ENCODE data around the gene CFL1.
A peak's percentile ranks its signal among the peaks of the same experiment; 100 is the strongest.
"Not testable (repeated sequence)": the region's sequence is repeated elsewhere in the genome, so short reads cannot be mapped to it uniquely, and the experiment has no call there.

CFL1 gene

DNA sequence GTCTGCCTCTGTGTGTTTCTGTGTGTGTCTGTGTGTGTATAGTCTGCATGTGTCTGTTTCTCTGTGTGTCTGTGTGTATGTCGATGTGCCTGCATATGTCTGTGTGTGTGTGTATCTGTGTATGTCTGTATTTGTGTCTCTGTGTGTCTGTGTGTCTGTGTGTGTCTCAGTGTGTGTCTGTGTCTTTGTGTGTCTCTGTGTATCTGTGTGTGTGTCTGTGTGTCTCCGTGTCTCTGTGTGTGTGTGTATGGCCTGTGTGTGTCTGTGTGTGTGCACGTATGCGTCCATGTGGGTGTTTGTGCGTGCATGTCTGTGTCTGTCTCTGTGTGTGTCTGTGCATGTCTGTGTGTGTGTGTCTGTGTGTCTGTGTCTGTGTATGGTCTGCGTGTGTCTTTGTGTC, 23.8 kb downstream of the CFL1 start:
- H3K4me1 ChIP-seq (ENCODE audit: insufficient read depth, low read length): peaks cover 10% of the 10 kb centered on the region
- H3K9me3 ChIP-seq (ENCODE audit: low read length): no peaks in the 10 kb centered on the region

GRCh38 chr11:65833297-65834030, 24.5 kb downstream of the CFL1 start, which contains the start of gene SNX32:
Gene SNX32, plus strand, starts transcription at chr11:65833963. Its CDS starts 103 bp downstream, at chr11:65834066.
- no peaks in the 10 kb centered on the region for H3K9me3 ChIP-seq (ENCODE audit: low read length)
- peaks cover 10% of the 10 kb centered on the region for H3K4me1 ChIP-seq (ENCODE audit: insufficient read depth, low read length)
- H3K4me3 ChIP-seq (ENCODE audit: low read length): peak within 1 kb of the TSS; percentile 50
- H3K27me3 ChIP-seq (ENCODE audit: insufficient read depth, low read length): no peaks in the 10 kb centered on the region
- H3K36me3 ChIP-seq (ENCODE audit: insufficient read depth, low read length): no peaks in the 10 kb centered on the region
- peak within 1 kb of the TSS; percentile 9 for H2AFZ ChIP-seq (ENCODE audit: low read depth, low read length)

More for the DNA sequence above, 23.8 kb downstream of the CFL1 start:
- no peaks in the 10 kb centered on the region for H3K36me3 ChIP-seq (ENCODE audit: insufficient read depth, low read length)
- H3K27me3 ChIP-seq (ENCODE audit: insufficient read depth, low read length): no peaks in the 10 kb centered on the region
- peak overlapping the region; percentile 9 for H2AFZ ChIP-seq (ENCODE audit: low read depth, low read length)
- peak overlapping the region; percentile 50 for H3K4me3 ChIP-seq (ENCODE audit: low read length)

GRCh38 chr11:65832231-65832630, 25.7 kb downstream of the CFL1 start:
- H3K9me3 ChIP-seq (ENCODE audit: low read length); H3K4me3 ChIP-seq (ENCODE audit: low read length); H3K36me3 ChIP-seq (ENCODE audit: insufficient read depth, low read length); H2AFZ ChIP-seq (ENCODE audit: low read depth, low read length); H3K27me3 ChIP-seq (ENCODE audit: insufficient read depth, low read length): not testable (repeated sequence)
- peaks cover 10% of the 10 kb centered on the region for H3K4me1 ChIP-seq (ENCODE audit: insufficient read depth, low read length)

- H3K9me3 ChIP-seq (ENCODE audit: low read length): no peaks in the 10 kb centered on the region
- no peak overlapping the region for H2AFZ ChIP-seq (ENCODE audit: low read depth, low read length)
- H3K27me3 ChIP-seq (ENCODE audit: insufficient read depth, low read length): no peaks in the 10 kb centered on the region
- H3K36me3 ChIP-seq (ENCODE audit: insufficient read depth, low read length): no peaks in the 10 kb centered on the region
- peaks cover 8% of the 10 kb centered on the region for H3K4me1 ChIP-seq (ENCODE audit: insufficient read depth, low read length)
- H3K4me3 ChIP-seq (ENCODE audit: low read length): no peak overlapping the region
These were observed 28.5 kb downstream of the CFL1 start for GRCh38 chr11:65829459-65829858.

DNA sequence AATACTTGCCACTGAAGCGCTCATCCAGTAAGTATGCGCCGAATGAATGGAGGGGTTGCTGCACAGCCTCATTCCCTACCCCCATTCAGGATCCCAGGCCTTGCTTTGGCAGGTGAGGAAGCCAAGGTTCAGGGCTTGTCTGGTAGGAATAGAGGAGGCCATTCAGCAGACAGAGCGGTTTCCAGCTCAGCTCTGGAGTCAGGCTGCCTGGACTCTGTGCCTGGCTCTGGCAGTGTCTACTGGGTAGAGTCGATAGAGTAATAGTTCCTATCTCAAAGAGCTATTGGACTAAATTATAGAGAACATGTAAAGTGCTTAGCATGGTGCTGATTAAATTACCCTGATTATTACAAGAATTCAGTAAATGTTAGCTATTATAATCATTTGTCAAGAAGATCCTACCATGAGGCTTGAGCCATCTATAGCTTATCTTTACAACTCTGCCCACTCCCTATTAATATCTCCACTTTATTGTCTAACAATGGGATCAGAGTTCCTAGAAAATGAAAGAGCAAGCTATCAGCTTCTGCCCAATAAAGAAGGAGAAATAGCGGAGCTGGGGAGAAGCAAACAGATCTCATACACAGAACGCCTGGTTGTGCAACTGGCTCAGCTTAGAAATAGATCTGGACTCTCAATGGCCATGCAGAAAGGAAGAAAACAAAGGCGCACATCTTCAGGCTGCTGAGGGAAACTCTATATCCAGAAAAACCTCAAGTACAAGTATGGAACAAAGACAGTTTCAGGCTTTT, 30.8 kb downstream of the CFL1 start:
- Histone ChIP-seq H3K9me3 (ENCODE audit: low read length) (no peaks in the 10 kb centered on the region), H3K36me3 (ENCODE audit: insufficient read depth, low read length) (no peaks in the 10 kb centered on the region), H3K4me1 (ENCODE audit: insufficient read depth, low read length) (no peaks in the 10 kb centered on the region), H3K27me3 (ENCODE audit: insufficient read depth, low read length) (no peaks in the 10 kb centered on the region), H3K4me3 (ENCODE audit: low read length) (no peak overlapping the region), H2AFZ (ENCODE audit: low read depth, low read length) (no peak overlapping the region)

DNA sequence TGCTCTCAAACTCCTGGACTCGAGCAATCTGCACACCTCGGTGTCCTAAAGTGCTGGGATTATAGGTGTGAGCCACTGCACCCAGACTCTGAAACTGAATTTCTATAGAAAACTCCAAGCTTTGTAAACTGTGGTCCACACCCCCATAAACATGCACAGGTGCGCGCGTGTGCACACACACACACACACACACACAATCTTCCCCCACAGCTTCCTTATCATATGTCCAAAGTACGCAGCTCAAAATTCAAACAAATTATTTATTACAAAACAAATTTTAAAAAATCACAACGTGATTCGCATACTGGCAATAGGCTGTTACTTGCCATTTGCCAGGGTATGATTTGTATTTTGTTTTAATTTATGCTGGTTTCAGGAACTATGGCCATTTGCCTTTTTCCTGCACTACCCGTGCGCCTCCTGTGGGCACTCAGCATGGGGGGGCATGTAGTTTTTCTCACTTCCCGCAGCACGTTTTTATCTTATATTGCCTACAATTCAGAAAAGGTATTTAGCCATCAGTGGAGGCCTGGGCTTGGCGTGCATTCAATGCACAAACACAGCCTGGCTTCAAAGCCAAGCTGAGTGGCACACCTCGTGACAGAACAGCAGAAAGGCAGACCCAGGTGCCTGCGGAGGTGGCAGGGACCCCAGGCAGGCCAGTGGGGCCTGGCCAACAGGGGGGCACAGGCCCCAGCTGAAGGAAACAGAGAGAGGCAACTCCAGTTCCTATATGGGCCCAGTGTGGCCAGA, 35.0 kb downstream of the CFL1 start:
- H3K9me3 ChIP-seq (ENCODE audit: low read length): no peaks in the 10 kb centered on the region
- no peaks in the 10 kb centered on the region for H3K4me1 ChIP-seq (ENCODE audit: insufficient read depth, low read length)
- H3K36me3 ChIP-seq (ENCODE audit: insufficient read depth, low read length): no peaks in the 10 kb centered on the region
- no peak overlapping the region for H2AFZ ChIP-seq (ENCODE audit: low read depth, low read length)
- H3K4me3 ChIP-seq (ENCODE audit: low read length): no peak overlapping the region
- no peaks in the 10 kb centered on the region for H3K27me3 ChIP-seq (ENCODE audit: insufficient read depth, low read length)

- no peaks in the 10 kb centered on the region for H3K9me3 ChIP-seq (ENCODE audit: low read length)
- no peaks in the 10 kb centered on the region for H3K27me3 ChIP-seq (ENCODE audit: insufficient read depth, low read length)
- no peaks in the 10 kb centered on the region for H3K36me3 ChIP-seq (ENCODE audit: insufficient read depth, low read length)
- H3K4me3 ChIP-seq (ENCODE audit: low read length): no peak overlapping the region
- H3K4me1 ChIP-seq (ENCODE audit: insufficient read depth, low read length): peaks cover 3% of the 10 kb centered on the region
- H2AFZ ChIP-seq (ENCODE audit: low read depth, low read length): no peak overlapping the region
These were observed 36.9 kb downstream of the CFL1 start for GRCh38 chr11:65821107-65821506.

DNA sequence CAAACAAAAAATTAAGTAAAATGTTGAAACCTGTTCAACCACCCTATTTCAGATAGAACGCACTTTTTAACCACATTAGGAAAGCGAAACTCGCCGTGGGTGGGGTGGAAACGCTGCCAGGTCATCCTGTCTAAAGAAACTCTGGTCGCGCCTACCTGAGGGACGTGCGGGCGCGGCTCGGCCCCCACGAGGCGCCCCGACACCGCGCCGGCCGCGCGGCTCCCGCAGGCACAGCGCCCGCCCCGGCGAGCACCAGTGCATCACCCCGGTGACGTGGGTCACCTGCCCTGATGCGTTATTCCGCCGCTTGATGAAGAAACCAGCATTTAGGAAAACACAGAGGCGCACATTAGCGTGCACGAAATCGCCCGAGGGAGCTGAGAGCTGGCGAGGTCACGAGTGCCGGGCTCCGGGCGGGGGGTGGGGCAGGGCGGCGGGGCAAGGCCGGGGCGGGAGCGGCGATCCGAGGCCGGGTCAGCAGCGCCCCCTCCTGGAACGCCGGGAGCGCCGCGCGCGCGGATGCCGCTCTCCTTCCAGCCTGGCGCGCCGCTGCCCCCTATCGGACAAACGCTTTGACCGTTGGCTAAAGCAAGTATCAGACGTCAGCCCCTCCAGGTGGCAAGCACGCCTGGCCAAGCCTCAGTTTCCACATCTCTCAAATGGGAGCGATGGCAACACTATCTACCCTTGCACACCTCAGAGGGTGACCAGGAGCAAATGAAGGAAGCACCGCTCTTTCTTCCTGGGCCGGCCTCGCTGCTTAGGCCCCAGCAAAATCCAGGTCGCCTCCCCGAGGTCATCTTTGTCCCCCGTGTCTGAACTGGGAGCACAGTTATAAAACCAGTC, 39.9 kb downstream of the CFL1 start:
- Histone ChIP-seq H3K4me3 (ENCODE audit: low read length) (peak overlapping the region; percentile 86), H2AFZ (ENCODE audit: low read depth, low read length) (peak overlapping the region; percentile 98), H3K9me3 (ENCODE audit: low read length) (no peaks in the 10 kb centered on the region), H3K4me1 (ENCODE audit: insufficient read depth, low read length) (peaks cover 3% of the 10 kb centered on the region), H3K27me3 (ENCODE audit: insufficient read depth, low read length) (no peaks in the 10 kb centered on the region), H3K36me3 (ENCODE audit: insufficient read depth, low read length) (no peaks in the 10 kb centered on the region)

DNA sequence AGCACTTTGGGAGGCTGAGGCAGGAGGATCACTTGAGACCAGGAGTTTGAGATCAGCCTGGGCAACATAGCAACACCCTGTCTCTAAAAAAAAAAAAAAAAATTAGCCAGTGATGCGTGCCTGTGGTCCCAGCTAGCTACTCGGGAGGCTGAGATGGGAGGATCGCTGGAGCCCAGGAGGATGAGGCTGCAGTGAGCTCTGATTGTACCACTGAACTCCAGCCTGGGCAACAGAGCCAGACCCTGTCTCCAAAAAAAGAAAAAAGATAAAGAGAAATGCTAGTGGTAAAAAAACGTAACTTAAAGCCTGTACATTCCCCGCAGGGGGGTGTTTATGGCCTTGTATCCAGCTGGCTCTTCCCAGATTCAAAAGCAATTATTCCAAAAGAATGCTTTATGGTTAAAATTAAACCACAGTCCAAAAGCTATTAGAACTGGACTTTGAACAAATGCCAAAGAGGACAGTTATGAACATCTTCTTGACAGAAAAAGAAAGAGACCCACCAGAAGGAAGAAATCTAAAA, 40.6 kb downstream of the CFL1 start:
- no peaks in the 10 kb centered on the region for H3K27me3 ChIP-seq (ENCODE audit: insufficient read depth, low read length)
- no peaks in the 10 kb centered on the region for H3K36me3 ChIP-seq (ENCODE audit: insufficient read depth, low read length)
- H3K4me1 ChIP-seq (ENCODE audit: insufficient read depth, low read length): peaks cover 3% of the 10 kb centered on the region
- H3K9me3 ChIP-seq (ENCODE audit: low read length): no peaks in the 10 kb centered on the region
- H2AFZ ChIP-seq (ENCODE audit: low read depth, low read length): peak overlapping the region; percentile 98
- H3K4me3 ChIP-seq (ENCODE audit: low read length): peak overlapping the region; percentile 86

DNA sequence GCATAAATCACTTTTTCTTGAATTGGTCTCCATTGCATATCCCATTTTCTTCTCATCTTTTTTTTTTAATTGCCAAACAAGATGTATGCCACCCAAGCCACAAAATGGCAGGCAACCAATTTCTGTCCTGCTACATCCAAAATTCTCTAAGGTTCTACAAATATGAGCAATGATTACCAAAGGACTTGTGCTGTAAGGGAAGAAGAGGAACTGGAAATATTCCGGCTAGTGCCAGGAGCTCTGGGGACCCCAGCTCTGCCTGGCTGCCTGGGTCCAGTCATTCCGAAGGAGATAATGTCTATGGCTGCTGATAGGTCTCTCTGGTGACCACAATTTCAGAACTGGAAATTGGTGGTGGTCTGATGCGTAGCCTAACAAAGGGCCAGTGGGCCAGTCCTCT, 41.3 kb downstream of the CFL1 start:
- Histone ChIP-seq H3K27me3 (ENCODE audit: insufficient read depth, low read length) (no peaks in the 10 kb centered on the region), H3K4me1 (ENCODE audit: insufficient read depth, low read length) (peaks cover 3% of the 10 kb centered on the region), H3K36me3 (ENCODE audit: insufficient read depth, low read length) (no peaks in the 10 kb centered on the region), H3K4me3 (ENCODE audit: low read length) (no peak overlapping the region), H3K9me3 (ENCODE audit: low read length) (no peaks in the 10 kb centered on the region), H2AFZ (ENCODE audit: low read depth, low read length) (no peak overlapping the region)

GRCh38 chr11:65814986-65815565, 42.9 kb downstream of the CFL1 start:
- Histone ChIP-seq H3K4me1 (ENCODE audit: insufficient read depth, low read length) (peaks cover 3% of the 10 kb centered on the region), H3K9me3 (ENCODE audit: low read length) (no peaks in the 10 kb centered on the region), H3K27me3 (ENCODE audit: insufficient read depth, low read length) (no peaks in the 10 kb centered on the region), H3K36me3 (ENCODE audit: insufficient read depth, low read length) (no peaks in the 10 kb centered on the region), H2AFZ (ENCODE audit: low read depth, low read length) (no peak overlapping the region), H3K4me3 (ENCODE audit: low read length) (no peak overlapping the region)

All from neuron (in vitro differentiated cells).